Measurements from ENCODE around the gene PPP2R3C. TPM values are rescaled to one million over a fixed set of nuclear protein-coding genes. Genes with fewer than 3 reads are reported as not detected.
"Not testable (repeated sequence)": the region's sequence is repeated elsewhere in the genome, so short reads cannot be mapped to it uniquely, and the experiment has no call there.

PPP2R3C gene
- 10 to 100 TPM; 36.3 to 42.4 TPM for total RNA-seq

DNA sequence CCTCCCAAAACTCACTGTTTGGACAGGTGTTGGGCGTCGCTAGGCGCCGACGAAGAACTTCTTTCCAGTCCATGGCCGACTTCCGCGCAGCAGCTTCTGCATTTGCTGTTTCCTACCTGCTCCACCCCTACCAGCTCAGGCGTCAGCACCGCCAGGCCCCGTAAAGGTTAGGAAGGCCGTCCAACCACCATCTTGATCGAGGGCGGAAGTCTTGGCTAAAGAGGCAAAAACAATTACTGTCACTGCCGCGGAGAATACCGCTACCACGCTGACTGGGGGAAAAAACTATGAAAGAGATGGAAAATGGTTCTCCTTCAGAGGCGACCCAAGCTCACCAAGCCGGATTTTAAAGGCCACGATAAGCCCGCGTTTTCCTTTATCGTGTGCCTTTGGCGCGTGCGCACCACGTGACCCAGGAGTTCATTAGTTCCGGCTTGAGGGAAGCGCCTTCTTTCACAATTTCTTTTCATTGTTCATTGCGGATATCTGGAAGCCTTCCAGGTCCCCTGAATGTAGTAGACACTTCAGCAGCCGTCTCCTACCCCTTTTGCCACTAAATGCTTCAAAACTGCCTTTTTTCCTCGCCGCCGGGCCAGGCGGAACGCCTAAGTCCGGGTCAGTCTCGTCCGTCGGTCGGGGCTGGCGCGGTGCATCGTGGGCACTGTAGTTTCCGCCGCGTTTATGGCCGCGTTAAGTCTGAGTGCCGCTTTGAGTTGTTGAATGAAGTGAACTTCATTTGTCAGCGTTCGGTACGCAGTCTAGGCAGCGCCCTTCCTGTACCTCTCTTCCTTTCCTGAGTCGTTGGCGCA lies at the start of gene PPP2R3C, which contains the start of gene PRORP:
PPP2R3C (minus strand) TSS at position 104 of the 809 bp plus-strand sequence; CDS start at position 73, 31 bp downstream.
PRORP (plus strand) TSS at position 666 of the 809 bp plus-strand sequence. CDS start 694 bp downstream, outside the sequence.
- Mint-ChIP-seq H3K27ac (peak within 1 kb of the TSS; percentile 97), H3K4me1 (peaks cover 52% of the 10 kb centered on the region), H3K4me3 (peak within 1 kb of the TSS; percentile 87), H3K27me3 (no peaks in the 10 kb centered on the region), H3K36me3 (peaks cover 20% of the 10 kb centered on the region), H3K9me3 (no peaks in the 10 kb centered on the region)
- DNase-seq: peak; percentile 89

DNA sequence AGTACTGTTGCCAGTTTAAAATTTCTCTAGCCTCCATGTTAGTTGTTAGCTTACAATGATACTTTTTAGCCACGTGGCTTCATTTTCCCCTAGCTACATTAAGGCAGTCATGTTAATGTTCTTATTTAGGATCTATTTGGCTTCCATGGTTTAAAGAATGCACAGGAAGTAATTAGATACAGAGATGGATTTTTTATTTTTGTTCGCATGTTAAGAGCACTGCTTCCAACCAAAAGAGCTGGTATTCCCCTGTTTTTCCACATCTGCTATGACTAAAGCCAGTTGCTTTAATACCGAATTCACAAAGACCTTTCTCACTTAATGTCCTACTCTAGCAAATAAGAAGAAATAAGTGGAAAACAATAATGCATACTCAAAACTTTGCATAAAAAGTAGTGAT lies 45.7 kb upstream of the PPP2R3C start:
- H3K27ac Mint-ChIP-seq: no peak overlapping the region
- no peak for DNase-seq
- H3K27me3 Mint-ChIP-seq: no peaks in the 10 kb centered on the region
- H3K36me3 Mint-ChIP-seq: peaks cover 36% of the 10 kb centered on the region
- H3K9me3 Mint-ChIP-seq: peaks cover 11% of the 10 kb centered on the region
- H3K4me1 Mint-ChIP-seq: peaks cover 4% of the 10 kb centered on the region
- H3K4me3 Mint-ChIP-seq: no peak overlapping the region

DNA sequence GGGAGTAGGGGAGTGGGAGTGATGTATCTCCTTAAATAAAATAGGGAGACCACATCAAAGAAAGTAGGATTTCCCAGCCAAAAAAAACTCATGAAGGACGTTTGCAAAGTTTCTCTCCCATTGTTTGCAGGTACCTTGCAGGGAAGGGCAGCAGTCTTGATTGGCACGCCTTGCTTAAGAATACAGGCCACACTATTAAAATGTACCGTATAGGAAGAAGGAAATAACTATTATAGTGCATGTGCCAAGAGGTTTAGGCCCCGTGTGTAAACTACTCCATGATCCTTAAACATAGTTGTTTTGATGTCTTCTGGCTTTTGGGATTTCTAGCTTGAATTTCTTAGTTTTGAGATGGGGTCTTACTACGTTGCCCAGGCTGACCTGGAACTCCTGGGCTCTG lies 43.1 kb upstream of the PPP2R3C start:
- Mint-ChIP-seq H3K9me3 (peaks cover 5% of the 10 kb centered on the region), H3K36me3 (peaks cover 27% of the 10 kb centered on the region), H3K27ac (no peak overlapping the region), H3K4me1 (peaks cover 21% of the 10 kb centered on the region), H3K4me3 (no peak overlapping the region), H3K27me3 (no peaks in the 10 kb centered on the region)
- no peak for DNase-seq

DNA sequence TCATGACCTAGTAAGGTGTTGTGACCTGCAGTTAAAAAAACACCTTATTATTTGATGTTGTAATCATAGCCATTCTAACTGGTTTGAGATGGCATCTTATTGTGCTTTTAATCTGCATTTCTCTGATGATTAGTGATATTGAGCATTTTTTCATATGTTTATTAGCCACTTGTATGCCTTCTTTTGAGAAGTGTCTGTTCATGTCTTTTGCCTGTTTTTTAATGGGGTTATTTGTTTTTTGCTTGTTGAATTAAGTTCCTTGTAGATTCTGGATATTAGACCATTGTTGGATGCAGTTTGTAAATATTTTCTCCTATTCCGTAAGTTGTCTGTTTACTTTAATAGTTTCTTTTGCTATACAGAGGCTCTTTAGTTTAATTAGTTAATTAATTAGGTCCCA lies 41.6 kb upstream of the PPP2R3C start:
- peaks cover 29% of the 10 kb centered on the region for H3K36me3 Mint-ChIP-seq
- no peaks in the 10 kb centered on the region for H3K27me3 Mint-ChIP-seq
- H3K4me3 Mint-ChIP-seq: no peak overlapping the region
- no peak for DNase-seq
- H3K27ac Mint-ChIP-seq: no peak overlapping the region
- no peaks in the 10 kb centered on the region for H3K9me3 Mint-ChIP-seq
- H3K4me1 Mint-ChIP-seq: peaks cover 24% of the 10 kb centered on the region

DNA sequence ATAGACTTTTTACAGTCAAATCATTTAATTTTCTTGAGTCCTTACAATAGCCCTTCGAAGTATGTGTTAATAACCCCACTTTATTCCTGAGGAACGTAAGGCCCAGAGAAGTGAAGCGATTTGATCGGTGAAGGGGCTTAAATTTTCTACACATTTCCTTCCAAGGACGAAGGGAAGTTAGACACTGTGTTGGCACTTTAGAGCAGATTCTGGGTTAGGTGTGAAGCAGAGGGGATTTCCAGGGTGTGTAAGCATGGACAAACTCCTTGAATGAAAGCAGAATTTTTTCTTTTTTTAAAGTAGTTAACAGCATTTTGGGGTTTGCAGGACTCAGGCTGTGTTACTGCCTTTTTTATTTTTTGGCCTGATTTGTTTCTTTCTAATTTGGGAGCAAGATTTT lies 39.4 kb upstream of the PPP2R3C start:
- Mint-ChIP-seq H3K9me3 (no peaks in the 10 kb centered on the region), H3K4me3 (no peak overlapping the region), H3K27me3 (no peaks in the 10 kb centered on the region), H3K4me1 (peaks cover 28% of the 10 kb centered on the region), H3K36me3 (peaks cover 19% of the 10 kb centered on the region), H3K27ac (no peak overlapping the region)
- DNase-seq: peak; percentile 8

DNA sequence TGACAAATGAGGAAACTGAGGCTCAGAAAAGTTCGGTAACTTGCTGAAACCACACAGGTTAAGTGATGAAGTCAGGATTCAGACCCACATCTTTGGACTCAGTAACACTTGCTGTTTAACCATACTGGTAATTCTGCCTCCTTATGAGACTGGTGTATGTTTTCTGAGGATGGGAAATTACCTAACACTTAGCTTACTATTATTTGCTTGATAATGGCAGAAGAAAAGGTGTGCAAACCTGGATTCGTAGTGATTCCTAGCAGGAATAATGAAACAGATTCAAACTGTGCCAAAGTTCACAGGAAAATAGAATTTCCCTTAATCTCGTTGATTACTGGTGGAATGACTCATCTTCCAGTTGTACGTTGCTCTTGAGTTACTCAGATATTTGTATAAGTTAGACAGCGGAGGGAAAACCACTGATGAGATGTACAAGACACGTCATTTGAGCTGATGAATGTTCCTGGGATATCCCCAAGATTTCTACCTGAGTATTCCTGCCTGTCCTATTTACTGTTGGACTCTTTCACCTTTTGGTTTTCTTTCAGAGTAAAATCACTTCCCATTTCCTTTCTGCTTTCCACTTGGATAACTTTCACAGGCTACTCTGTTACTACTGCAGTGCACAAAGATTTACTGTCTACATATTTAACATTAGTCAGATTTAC lies 38.1 kb upstream of the PPP2R3C start:
- Mint-ChIP-seq H3K4me3 (no peak overlapping the region), H3K4me1 (peaks cover 36% of the 10 kb centered on the region), H3K27ac (no peak overlapping the region), H3K27me3 (no peaks in the 10 kb centered on the region), H3K36me3 (peaks cover 17% of the 10 kb centered on the region), H3K9me3 (no peaks in the 10 kb centered on the region)
- no peak for DNase-seq

DNA sequence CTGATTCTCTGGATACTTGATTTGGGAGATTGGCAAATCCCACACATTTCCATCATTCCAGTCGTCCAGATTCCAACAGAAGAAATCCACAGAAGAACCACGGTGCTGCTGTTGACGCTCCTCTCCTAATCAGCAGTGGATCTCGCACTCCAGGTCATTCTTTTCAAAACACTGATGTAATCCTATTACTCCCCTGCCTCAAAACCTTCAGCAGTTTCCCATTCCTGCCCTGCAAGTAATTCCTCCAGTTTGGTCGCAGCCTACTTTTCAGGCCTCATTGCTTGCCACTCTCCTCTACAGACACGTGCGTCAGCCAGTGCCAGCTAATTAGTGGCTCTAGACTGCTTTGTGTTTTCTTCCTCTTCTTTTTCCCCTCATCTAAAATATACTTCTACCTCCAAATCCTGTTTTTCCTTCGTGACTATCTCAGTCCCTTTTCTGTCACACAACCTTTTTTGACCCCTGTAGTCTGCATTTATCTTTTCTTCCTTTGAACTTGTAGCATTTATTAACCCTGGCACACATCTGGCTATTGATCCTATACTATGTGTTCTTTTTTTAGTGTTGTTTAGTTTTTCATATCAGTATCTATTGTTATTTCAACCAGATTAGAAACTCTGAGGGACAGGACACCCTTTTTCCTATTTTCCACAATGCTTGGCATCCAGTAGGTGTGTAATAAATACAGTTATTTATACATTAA lies 37.3 kb upstream of the PPP2R3C start:
- Mint-ChIP-seq H3K27ac (no peak overlapping the region), H3K27me3 (no peaks in the 10 kb centered on the region), H3K4me1 (peaks cover 37% of the 10 kb centered on the region), H3K36me3 (peaks cover 17% of the 10 kb centered on the region), H3K9me3 (no peaks in the 10 kb centered on the region), H3K4me3 (no peak overlapping the region)
- no peak for DNase-seq

DNA sequence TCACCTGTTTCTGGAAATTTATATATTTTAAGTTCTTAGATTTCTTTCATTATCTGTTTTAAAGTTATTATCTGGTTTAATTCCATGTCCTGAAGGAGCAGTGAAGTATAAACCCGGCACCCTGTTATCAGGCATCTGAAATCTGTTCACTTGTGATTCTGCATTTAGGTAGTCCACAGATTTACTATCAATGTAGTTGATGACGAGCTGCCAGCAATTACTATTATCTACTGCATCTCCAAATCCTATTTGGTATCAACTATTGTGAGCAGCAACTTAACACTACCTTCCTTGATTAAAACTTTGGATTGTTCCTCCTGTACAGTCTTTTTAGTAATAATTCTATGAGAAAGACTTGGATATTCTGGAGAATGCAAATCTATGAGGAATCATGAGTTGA lies 36.7 kb upstream of the PPP2R3C start:
- peaks cover 40% of the 10 kb centered on the region for H3K4me1 Mint-ChIP-seq
- H3K36me3 Mint-ChIP-seq: peaks cover 17% of the 10 kb centered on the region
- H3K27ac Mint-ChIP-seq: no peak overlapping the region
- H3K4me3 Mint-ChIP-seq: no peak overlapping the region
- H3K27me3 Mint-ChIP-seq: no peaks in the 10 kb centered on the region
- DNase-seq: no peak
- H3K9me3 Mint-ChIP-seq: no peaks in the 10 kb centered on the region

DNA sequence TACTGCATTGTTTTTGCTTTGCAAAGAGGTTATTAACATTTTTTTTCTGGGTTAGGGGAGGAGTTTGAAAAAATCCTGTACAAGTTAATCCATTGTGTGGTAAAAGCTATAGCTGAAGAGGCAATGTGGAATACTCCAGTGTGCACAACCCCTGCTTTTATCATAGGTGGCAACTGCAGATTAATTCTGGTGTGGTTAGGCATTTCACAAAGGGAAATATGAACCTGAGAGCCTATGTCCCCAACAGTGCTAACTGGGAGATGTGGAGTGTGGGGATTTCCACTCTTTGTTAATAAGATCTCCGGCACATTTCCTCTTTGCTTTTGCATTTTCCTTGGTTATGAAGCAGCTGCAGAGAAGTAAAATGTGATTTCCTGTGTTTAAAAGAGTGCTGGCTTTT lies 34.2 kb upstream of the PPP2R3C start:
- H3K27me3 Mint-ChIP-seq: no peaks in the 10 kb centered on the region

DNA sequence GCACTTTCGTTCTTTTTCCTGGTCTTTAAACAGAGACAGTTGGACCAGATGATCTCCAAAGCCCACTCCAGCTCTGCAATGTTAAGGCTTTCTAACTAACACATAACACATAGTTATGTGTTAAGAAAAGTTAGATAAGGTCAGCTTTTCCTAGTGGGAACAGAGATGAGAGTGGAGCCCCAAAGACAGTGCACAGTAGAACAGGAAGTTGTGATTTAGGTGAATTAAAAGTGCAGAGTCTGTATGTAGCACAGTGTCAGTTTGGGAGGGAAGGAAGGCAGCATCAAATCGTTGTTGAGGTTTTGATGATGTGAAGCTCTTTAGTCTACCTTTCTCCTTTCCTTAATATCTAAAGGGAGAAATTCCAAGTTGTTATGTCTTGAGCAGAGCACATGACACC lies 32.2 kb upstream of the PPP2R3C start:
- Mint-ChIP-seq H3K27me3 (no peaks in the 10 kb centered on the region), H3K4me3 (no peak overlapping the region), H3K9me3 (no peaks in the 10 kb centered on the region)

More for the DNA sequence above, 34.2 kb upstream of the PPP2R3C start:
- no peaks in the 10 kb centered on the region for H3K9me3 Mint-ChIP-seq
- peaks cover 19% of the 10 kb centered on the region for H3K36me3 Mint-ChIP-seq
- H3K4me1 Mint-ChIP-seq: peaks cover 30% of the 10 kb centered on the region
- no peak for DNase-seq
- peak overlapping the region; percentile 11 for H3K27ac Mint-ChIP-seq
- H3K4me3 Mint-ChIP-seq: peak overlapping the region; percentile 7

DNA sequence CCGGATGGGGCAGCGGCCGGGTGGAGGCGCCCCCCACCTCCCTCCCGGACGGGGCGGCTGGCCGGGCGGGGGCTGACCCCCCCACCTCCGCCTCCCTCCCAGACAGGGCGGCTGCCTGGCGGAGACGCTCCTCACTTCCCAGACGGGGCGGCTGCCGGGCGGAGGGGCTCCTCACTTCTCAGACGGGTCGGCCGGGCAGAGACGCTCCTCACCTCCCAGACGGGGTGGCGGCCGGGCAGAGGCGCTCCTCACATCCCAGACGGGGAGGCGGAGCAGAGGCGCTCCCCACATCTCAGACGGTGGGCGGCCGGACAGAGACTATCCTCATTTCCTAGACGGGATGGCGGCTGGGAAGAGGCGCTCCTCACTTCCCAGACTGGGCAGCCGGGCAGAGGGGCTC lies 30.7 kb upstream of the PPP2R3C start:
- H3K27ac Mint-ChIP-seq, H3K27me3 Mint-ChIP-seq, H3K4me3 Mint-ChIP-seq, DNase-seq, H3K36me3 Mint-ChIP-seq, H3K9me3 Mint-ChIP-seq: not testable (repeated sequence)
- H3K4me1 Mint-ChIP-seq: peaks cover 18% of the 10 kb centered on the region

More for the DNA sequence above, 32.2 kb upstream of the PPP2R3C start:
- H3K4me1 Mint-ChIP-seq: peaks cover 18% of the 10 kb centered on the region
- H3K27ac Mint-ChIP-seq: no peak overlapping the region
- H3K36me3 Mint-ChIP-seq: peaks cover 7% of the 10 kb centered on the region
- DNase-seq: no peak

DNA sequence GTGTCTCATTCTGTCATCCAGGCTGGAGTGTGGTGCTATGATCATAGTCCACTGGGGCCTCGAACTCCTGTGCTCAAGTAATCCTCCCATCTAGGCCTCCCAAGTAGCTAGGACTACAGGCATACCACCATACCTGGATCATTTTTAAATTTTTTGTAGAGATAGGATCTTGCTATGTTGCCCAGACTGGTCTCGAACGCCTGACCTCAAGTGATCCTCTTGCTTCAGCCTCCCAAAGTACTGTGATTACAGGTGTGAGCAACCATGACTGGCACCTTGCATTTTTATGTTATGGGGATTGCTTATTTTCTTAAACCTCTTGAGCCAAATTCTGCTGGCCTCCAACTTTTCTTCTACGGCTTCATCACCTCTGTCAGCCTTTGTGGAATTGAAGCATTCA lies 27.4 kb upstream of the PPP2R3C start:
- no peaks in the 10 kb centered on the region for H3K9me3 Mint-ChIP-seq
- DNase-seq: no peak
- H3K4me1 Mint-ChIP-seq: peaks cover 11% of the 10 kb centered on the region
- no peaks in the 10 kb centered on the region for H3K27me3 Mint-ChIP-seq
- no peak overlapping the region for H3K4me3 Mint-ChIP-seq
- peaks cover 5% of the 10 kb centered on the region for H3K36me3 Mint-ChIP-seq
- no peak overlapping the region for H3K27ac Mint-ChIP-seq

DNA sequence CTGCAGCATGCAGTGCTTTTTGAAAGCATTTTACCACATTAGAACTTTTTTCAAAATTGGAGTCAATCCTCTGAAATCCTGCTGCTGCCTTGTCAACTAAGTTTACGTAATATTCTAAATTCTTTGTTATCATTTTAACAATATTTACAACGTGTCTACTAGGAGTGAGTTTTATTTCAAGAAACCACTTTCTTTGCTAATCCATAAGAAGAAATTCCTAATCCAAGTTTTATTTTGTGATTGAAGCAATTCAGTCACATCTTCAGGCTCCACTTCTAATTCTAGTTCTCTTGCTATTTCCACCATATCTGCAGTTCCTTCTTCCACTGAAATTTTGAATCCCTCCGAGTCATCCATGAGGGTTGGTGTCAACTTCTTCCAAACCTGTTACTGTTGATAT lies 25.9 kb upstream of the PPP2R3C start:
- Mint-ChIP-seq H3K4me1 (peaks cover 7% of the 10 kb centered on the region), H3K27ac (no peak overlapping the region), H3K27me3 (no peaks in the 10 kb centered on the region), H3K36me3 (peaks cover 3% of the 10 kb centered on the region), H3K4me3 (no peak overlapping the region), H3K9me3 (no peaks in the 10 kb centered on the region)
- DNase-seq: no peak

DNA sequence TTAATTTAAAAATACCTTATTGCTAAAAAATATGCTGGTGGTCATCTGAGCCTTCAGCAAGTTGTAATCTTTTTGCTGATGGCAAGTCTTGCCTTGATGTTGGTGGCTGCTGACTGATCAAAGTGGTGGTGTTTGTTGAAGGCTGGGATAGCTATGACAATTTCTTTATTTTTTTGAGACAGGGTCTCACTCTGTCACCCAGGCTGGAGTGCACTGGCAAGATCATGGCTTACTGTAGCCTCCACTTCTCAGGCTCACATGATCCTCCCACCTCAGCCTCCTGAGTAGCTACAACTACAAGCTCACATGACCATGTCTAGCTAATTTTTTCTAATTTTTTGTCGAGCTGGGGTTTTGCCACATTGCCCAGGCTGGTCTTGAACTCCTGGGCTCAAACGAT lies 25.4 kb upstream of the PPP2R3C start:
- Mint-ChIP-seq H3K4me3 (no peak overlapping the region), H3K9me3 (no peaks in the 10 kb centered on the region), H3K27me3 (no peaks in the 10 kb centered on the region), H3K36me3 (peaks cover 3% of the 10 kb centered on the region), H3K27ac (no peak overlapping the region), H3K4me1 (peaks cover 7% of the 10 kb centered on the region)
- DNase-seq: no peak

DNA sequence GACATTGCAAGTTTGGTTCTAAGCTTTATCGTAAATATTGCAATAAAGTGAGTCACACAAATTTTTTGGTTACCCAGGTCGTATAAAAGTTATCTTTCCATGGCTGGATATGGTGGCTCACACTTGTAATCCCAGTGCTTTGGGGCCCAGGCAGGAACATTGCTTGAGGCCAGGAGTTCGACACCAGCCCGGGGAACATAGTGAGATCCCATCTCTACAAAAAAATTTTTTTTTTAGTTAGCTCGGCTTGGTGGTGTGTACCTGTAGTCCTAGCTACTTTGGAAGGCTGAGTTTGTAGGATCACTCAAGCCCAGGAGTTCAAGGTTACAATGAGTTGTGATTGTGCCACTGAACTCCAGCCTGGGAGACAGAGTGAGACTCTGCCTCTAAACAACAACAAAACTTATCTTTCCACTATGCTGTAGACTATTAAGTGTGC lies 24.9 kb upstream of the PPP2R3C start:
- Mint-ChIP-seq H3K36me3 (peaks cover 3% of the 10 kb centered on the region), H3K27me3 (no peaks in the 10 kb centered on the region), H3K9me3 (no peaks in the 10 kb centered on the region), H3K4me3 (no peak overlapping the region), H3K4me1 (peaks cover 7% of the 10 kb centered on the region), H3K27ac (no peak overlapping the region)
- no peak for DNase-seq
